ENCODE measurements around the gene SLC13A1.

Gene SLC13A1

GRCh38 chr7:123199883-123200282, at the start of gene SLC13A1:
TSS of gene SLC13A1 (minus strand) at chr7:123199969. CDS start at chr7:123199946, 23 bp downstream.
- no peak for DNase-seq (ENCODE audit: low read depth, low spot score)
- no peak within 1 kb of the TSS for H3K4me3 ChIP-seq (ENCODE audit: low read depth, low read length)
- TF ChIP-seq CTCF (IDR thresholded peaks at IDR 0.05; ENCODE audit: insufficient read depth, low read length, missing control alignments), result no peak
- POLR2A ChIA-PET, result no interaction called here
- CTCF ChIA-PET, result no interaction called here

- no peak for DNase-seq (ENCODE audit: low read depth, low spot score)
- H3K4me3 ChIP-seq (ENCODE audit: low read depth, low read length), result no peak overlapping the region
- no peak for TF ChIP-seq CTCF (IDR thresholded peaks at IDR 0.05; ENCODE audit: insufficient read depth, low read length, missing control alignments)
- ChIA-PET CTCF (no interaction called here), POLR2A (no interaction called here)
Observed at GRCh38 chr7:123244768-123245167, 45.0 kb upstream of the SLC13A1 start.

GRCh38 chr7:123242467-123243092, 42.8 kb upstream of the SLC13A1 start:
- CTCF ChIA-PET, result no interaction called here
- no peak for DNase-seq (ENCODE audit: low read depth, low spot score)
- no peak for TF ChIP-seq CTCF (IDR thresholded peaks at IDR 0.05; ENCODE audit: insufficient read depth, low read length, missing control alignments)
- POLR2A ChIA-PET, result no interaction called here
- H3K4me3 ChIP-seq (ENCODE audit: low read depth, low read length), result no peak overlapping the region

GRCh38 chr7:123241809-123242208, 42.0 kb upstream of the SLC13A1 start:
- ChIA-PET POLR2A (no interaction called here), CTCF (no interaction called here)
- no peak for TF ChIP-seq CTCF (IDR thresholded peaks at IDR 0.05; ENCODE audit: insufficient read depth, low read length, missing control alignments)
- no peak for DNase-seq (ENCODE audit: low read depth, low spot score)
- no peak overlapping the region for H3K4me3 ChIP-seq (ENCODE audit: low read depth, low read length)

- no peak for DNase-seq (ENCODE audit: low read depth, low spot score)
- TF ChIP-seq CTCF (IDR thresholded peaks at IDR 0.05; ENCODE audit: insufficient read depth, low read length, missing control alignments), result no peak
Observed at GRCh38 chr7:123231021-123232000, 31.5 kb upstream of the SLC13A1 start.

GRCh38 chr7:123230603-123231002, 30.8 kb upstream of the SLC13A1 start:
- DNase-seq (ENCODE audit: low read depth, low spot score), result no peak
- ChIA-PET POLR2A (no interaction called here), CTCF (no interaction called here)
- TF ChIP-seq CTCF (IDR thresholded peaks at IDR 0.05; ENCODE audit: insufficient read depth, low read length, missing control alignments), result no peak
- H3K4me3 ChIP-seq (ENCODE audit: low read depth, low read length), result no peak overlapping the region

More at GRCh38 chr7:123231021-123232000, 31.5 kb upstream of the SLC13A1 start:
- ChIA-PET CTCF (no interaction called here), POLR2A (no interaction called here)
- no peak overlapping the region for H3K4me3 ChIP-seq (ENCODE audit: low read depth, low read length)
